ENCODE data around the gene MAP3K4.

DNA sequence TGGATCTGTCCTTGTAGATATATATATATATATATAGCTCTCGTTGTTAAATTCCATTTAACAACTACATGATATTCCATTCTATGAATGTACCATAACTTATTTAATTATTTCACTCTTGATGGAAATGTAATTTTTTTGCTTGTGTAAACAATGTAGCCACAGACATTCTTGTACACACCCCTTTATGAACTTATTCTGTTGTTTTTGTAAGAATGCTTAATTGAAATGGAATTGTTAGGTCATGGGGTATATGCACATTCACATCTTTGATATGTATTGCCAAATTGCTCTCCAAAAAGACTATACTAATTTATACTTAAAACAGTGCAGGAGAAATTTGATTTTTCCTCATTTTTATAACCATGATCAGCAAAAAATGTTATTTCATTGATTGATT is 67.2 kb downstream of the MAP3K4 start:
- no peak for TF ChIP-seq POLR2A (IDR thresholded peaks at IDR 0.05; ENCODE audit: low read depth, low read length)
- no peak for TF ChIP-seq POLR2AphosphoS5 (IDR thresholded peaks at IDR 0.05; ENCODE audit: low read depth, low read length)
- no peak for TF ChIP-seq TAF1 (IDR thresholded peaks at IDR 0.05; ENCODE audit: low read depth, low read length)
